Inflammatory macrophage (primary cell): ENCODE data around the gene CROCC.
"Not testable (repeated sequence)": the region's sequence is repeated elsewhere in the genome, so short reads cannot be mapped to it uniquely, and the experiment has no call there.

Source experiments
- DNase-seq, 2 donors: peaks; one replicate each; pipeline ENCODE4 v3.0.0-alpha.2; 2020 to 2022

The CROCC gene

GRCh38 chr1:16914928-16915626, 6.7 kb upstream of the CROCC start:
- DNase-seq = not testable (repeated sequence)

- peak; percentile 22 to 29 for DNase-seq
Measured at GRCh38 chr1:16915627-16915973, 6.1 kb upstream of the CROCC start.

- DNase-seq = not testable (repeated sequence)
Measured at GRCh38 chr1:16916036-16916880, 5.5 kb upstream of the CROCC start.

- no peak for DNase-seq
Measured at GRCh38 chr1:16918371-16918770, 3.4 kb upstream of the CROCC start.

GRCh38 chr1:16918936-16919665, 2.6 kb upstream of the CROCC start:
- not testable (repeated sequence) for DNase-seq

- no peak for DNase-seq
Measured at GRCh38 chr1:16920951-16921350, 780 bp upstream of the CROCC start.

GRCh38 chr1:16922466-16922865, 735 bp downstream of the CROCC start:
- DNase-seq = no peak

GRCh38 chr1:16922885-16923431, 1.2 kb downstream of the CROCC start:
- DNase-seq = peak in 1 of 2 donors; percentile 10

GRCh38 chr1:16924216-16924918, 2.6 kb downstream of the CROCC start:
- DNase-seq = no peak

GRCh38 chr1:16924919-16925477, 3.3 kb downstream of the CROCC start:
- DNase-seq = no peak

GRCh38 chr1:16925635-16926490, 4.1 kb downstream of the CROCC start:
- no peak for DNase-seq

- no peak for DNase-seq
Measured at GRCh38 chr1:16926491-16927073, 4.9 kb downstream of the CROCC start.

- no peak for DNase-seq
Measured at GRCh38 chr1:16927256-16927655, 5.5 kb downstream of the CROCC start.

GRCh38 chr1:16927711-16928485, 6.2 kb downstream of the CROCC start:
- DNase-seq = no peak

GRCh38 chr1:16929146-16930041, 7.7 kb downstream of the CROCC start:
- DNase-seq = not testable (repeated sequence)

- DNase-seq = peak; percentile 46 to 62
Measured at GRCh38 chr1:16931206-16931934, 9.6 kb downstream of the CROCC start.

- not testable (repeated sequence) for DNase-seq
Measured at GRCh38 chr1:16933945-16934344, 12.2 kb downstream of the CROCC start.

GRCh38 chr1:16936580-16936979, 14.8 kb downstream of the CROCC start:
- not testable (repeated sequence) for DNase-seq
